DMS53 (cell line): ENCODE data around the gene ZPR1.
"Not testable (repeated sequence)": the region's sequence is repeated elsewhere in the genome, so short reads cannot be mapped to it uniquely, and the experiment has no call there.

Experiments
- DNase-seq: peaks from one replicate; lab custom pipeline; 2025; lab: John Stamatoyannopoulos, UW

ZPR1 gene

DNA sequence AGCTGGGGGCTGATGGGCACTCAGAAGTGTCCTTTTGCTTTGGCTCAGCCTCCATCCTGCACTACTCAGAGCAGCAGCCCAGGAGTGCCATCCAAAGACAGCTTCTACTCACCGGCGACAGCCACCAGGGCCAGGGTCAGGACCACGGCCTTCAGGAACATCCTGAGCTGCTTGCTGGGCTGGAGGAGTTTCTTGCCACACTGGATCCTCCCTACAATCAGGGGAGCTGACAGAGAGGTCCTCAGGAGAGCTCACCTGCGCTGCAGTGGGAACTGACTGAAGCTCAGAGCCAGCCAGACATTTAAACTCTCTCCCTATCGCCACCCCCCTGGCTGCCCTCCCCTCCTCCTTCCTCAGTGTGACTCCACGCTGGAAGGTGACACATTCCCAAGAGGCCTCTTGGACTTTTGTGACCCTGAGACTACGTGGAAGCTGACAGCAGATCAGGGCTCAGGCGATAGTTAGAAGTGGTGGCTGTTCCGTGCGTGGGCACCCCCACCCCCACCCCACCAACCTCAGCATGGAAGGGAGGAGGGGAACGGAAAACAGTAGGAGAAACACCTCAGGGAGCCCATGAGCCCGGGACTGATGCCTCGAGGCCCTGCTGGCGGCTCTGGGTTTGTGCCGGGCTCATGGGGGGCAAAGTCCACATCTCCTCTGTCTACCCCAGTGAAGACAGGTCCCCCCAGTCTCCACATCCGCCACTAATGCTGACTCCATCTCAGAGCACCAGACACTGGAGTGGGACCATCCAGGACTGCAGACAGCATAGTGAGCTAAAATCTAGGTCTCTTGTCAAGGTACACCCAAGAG, 35.4 kb upstream of the ZPR1 start, which contains the start of gene APOA4:
TSS of gene APOA4 (minus strand) at position 274 of the 813 bp plus-strand sequence. CDS start at position 161, 113 bp downstream.
- no peak for DNase-seq

DNA sequence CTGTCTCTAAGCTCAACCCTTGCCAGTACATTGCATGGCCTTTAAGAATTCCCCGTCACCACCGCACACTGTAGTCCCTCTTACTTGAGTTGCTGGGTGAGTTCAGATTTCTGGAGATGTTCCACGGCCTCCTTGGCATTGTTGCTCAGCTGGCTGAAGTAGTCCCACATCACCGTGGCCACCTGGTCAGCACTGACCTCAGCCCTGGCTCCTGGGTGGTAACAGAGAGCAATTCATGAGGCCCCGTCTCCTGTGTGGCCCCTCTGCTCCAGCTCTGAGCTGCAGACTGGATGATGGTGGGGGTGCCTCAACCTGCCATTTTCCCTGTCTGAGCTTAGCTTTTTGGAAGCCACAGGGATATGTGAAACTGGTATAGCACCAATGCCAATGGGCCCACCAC, 34.8 kb upstream of the ZPR1 start:
- DNase-seq, result no peak

DNA sequence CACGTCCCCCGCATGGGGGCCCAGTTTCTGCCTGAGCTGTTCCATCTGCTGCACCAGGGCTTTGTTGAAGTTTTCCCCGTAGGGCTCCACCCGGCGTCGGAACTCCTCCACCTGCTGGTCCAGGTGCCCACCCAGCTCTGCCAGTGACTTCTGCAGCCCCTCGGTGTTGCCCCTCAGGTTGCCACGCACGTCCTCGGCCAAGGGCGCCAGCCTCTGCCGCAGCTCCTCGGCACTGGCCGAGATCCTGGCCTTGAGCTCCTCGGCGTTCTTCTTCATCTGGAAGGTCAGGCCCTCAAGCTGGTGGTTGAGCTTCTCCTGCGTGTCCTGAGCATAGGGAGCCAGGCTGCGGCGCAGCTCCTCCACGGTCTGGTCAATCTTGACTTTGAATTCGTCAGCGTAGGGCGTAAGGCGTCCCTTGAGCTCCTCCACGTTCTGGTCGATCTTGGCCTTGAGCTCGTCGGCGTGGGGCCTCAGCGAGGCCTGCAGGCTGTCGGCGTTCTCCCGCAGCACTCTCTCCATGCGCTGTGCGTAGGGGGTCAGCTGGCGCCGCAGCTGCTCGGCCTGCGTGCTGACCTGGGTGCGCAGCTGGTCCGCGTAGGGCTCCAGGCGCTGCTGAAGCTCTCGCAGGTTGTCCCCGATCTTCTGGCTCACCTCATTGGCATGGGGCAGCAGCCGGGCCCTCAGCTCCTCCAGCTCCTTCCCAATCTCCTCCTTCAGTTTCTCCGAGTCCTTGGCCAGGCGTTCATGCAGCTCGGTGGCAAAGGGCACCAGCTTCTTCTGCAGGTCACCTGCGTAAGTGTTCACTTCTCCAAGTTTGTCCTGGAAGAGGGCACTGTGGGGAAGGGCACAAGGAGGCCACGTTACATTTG, 33.5 kb upstream of the ZPR1 start:
- no peak for DNase-seq

DNA sequence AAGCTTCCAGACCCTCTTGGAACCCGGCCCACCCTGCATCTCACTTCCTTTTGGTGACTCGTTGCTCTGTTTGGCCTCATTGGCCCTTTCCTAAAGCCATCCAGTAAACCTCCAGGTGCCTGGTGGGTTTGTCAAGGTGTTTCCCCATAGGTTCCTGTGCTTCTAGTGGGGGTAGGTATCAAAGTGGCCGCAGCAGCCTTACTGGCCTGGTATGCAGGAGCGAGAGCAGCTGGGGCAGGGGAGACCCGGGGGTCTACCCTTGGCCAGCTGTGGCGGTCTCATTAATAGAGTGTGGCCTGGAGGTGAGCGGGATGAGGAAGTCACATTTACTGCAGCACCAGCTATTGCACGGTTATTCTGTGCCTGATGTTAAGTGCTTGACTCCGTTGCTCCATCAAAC, 31.2 kb upstream of the ZPR1 start:
- no peak for DNase-seq

DNA sequence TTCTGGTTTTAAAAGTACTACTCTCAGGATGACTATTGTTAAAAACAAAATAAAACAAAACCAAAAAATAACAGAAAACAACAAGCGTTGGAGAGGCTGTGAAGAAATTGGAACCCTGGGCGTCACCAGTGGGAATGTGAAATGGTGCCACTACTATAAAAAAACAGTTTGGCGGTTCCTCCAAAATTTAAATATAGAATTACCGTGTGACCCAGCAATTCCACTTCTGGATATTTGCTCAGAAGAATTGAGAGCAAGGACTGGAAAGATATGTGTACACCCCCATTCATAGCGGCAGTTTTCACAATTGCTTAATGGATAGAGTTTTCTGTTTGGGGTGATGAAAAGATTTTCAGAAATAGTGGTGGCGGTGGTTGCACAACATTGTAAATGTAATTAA, 26.7 kb upstream of the ZPR1 start:
- DNase-seq, result no peak

DNA sequence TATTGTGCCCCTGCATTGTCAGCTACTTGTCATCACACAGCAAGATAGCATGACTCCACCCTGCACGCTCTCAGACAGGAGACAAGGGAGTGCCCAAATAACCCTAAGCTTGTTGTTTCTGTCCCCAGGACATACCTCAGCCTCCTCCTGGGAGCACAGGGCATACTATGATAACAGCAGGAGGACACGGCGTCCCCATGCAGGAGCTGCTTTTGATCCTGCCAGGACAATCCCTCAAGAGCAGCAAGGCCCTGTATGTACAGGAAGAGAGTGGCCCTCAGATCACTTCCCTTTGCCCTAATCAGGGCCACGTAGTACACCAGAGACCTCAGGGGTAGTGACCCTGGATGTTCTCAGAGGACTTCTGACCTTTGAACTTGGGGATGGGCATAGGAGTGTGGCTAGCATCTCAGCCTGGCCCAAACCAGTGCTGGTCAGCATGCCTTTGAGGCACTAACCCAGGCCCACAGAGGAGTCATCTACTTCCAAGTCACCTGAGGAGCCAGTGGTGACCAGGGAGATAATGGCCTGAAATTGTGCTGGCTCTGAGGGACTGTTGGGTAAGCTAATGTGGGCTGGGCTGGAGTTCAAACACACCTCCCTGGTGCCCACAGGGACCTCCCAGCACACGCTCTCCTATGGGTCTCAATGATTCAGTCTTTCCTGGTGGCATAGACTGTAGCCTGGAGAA, 26.1 kb upstream of the ZPR1 start:
- DNase-seq, result no peak

DNA sequence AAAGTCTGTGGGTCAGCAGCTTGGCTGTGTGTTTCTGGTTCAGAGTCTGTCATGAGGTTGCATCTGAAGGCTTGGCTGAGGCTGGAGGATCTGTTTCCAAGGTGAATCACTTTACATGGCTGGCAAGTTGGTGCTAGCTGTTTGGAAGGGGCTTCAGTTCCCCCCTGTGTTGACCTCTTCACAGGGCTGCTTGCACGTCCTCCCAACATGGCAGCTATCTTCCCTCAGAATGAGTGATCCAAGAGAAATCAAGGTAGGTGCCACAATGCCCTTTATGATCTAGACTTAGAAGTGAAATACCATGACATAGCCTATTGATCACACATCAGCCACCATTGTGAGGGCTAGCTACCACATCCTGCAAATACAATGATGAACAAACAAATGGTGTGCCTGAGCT, 25.3 kb upstream of the ZPR1 start:
- no peak for DNase-seq

DNA sequence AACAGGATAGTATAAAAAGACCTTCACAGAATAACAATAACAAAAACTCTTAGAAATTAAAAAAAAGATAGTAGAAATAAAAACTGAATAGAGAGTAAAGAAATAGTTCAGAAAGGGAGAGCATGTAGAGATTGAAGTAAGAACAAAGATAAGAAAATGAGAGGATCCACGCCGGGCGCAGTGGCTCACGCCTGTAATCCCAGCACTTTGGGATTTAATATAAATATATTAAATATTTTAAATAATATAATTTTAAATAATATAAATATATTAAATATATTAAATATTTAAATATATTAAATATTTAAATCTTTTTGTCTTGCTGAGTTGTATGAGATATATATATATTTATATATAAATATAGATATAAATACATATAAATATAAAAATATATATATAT, 24.3 kb upstream of the ZPR1 start:
- no peak for DNase-seq

DNA sequence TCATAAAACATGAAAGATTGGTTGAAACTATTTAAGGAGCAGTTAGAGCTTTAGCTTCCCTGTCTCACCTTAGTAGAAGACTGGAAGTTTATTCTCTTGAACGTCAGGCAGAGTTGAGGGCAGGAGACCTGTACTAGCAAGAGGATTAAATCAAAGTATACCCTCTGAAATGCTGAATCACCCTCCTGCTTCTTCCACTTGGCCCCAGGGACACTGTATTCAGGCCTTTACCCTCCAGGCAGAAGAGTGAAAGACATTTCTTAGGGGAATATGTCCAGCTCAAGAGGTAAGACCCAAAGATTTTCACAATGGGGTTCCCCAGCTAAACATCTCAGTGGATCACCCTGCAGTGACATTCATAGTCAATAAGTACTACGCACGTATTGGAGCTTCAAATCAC, 23.4 kb upstream of the ZPR1 start:
- DNase-seq, result no peak

DNA sequence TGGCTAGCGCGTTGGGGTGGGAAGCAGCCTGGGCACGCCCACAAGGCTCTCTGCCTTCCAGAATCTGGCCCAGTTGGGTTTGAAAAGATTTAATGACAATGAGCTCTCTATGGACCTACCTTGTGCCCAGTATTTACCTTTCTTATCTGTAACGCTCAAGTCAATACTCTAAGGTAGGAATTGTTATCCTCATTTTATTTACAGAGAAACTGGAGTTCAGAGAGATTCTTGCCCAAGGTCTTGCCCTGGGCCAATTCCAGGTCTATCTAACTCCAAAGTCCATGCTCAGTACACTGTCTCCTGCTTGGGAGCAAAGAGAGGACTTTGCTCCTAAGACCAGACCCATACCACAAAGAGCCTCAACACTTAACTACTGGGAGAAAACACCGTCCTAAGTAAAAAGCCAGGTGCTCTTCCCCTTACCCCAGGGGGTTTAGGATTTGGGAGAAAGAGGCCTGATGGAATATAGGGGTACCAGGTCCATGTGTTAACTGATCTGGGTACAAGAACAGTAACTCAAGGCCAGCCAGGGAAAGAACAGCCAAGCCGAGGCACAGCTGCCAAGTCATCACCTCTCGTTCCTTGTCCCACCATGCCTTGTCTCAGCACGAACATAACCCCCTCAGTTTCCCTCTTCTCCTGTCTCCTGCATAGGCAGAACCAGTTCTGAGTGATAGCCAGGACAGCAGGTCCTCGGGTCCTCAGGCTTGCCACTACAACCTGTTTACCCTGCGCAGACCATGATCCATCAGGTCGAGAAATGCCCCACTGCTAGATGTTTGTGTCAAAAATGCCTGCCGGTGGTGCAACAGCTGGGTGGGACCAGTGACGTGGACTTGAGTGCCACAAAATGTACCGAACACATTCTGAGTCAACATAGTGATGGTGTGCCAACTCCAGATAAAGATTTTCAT, 20.7 kb upstream of the ZPR1 start:
- no peak for DNase-seq

DNA sequence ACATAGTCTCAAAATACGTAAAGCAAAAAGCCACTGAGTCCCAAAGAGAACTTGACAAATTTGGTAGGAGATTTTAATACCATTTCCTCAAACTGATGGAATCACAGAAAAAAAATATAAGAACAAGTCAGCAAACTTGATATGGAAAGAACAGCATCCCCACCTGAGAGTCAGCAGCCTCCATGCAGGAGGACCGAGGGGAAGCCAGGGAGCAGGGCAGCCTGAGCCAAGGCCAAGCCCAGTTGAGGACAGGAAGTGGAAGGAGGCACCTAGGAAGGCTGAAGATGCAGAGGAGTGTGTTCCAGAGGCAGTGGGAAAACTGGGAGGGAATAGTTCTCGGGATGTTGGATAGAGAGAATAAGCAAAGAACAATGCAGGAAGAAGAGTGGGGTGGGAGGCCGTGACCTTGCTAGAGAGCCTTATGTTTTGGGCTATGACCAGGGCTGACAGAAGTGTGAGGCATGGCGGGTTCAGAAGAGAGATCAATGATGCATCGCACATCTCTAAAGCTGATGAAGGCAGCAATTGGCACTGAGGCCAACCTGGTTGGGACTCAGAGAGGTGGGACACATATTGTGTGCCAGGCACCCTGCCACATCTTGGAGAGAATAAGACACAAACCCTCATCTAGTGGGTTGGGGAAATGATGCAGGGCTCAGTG, 19.9 kb upstream of the ZPR1 start:
- DNase-seq, result no peak

DNA sequence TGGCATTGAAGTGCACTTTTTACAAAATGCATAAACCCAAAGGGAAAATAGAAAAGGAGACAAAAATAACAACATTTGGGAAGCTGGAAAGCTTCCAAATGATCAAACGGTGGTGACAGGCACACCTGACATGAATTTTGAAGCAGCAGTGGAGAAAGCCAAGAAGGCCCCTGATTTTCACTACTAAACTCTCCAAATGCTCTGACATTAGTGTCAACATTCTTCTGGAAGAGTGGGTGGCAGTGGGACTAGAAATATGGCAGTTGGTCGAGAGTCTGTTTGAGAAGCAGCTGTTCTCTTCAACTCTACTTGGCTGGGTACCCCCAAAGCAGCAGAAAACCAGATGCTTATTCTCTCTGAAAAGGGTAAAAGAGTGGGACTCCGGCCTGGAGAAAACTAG, 16.2 kb upstream of the ZPR1 start:
- no peak for DNase-seq

DNA sequence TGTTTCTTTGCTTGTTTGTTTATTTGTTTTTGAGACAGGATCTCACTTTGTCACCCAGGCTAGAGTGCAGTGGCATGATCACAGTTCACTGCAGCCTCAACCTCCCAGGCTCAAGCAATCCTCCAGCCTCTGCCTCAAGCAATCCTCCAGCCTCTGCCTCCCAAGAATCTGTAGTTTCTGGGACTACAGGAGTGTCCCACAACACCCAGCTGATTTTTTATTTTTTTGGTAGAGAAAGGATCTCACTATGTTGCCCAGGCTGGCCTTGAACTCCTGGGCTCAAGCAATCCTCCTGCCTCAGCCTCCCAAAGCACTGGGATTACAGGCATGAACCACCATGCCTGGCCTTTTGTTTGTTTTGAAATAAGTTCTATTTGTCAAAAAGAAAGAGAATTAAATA, 13.8 kb upstream of the ZPR1 start:
- not testable (repeated sequence) for DNase-seq

DNA sequence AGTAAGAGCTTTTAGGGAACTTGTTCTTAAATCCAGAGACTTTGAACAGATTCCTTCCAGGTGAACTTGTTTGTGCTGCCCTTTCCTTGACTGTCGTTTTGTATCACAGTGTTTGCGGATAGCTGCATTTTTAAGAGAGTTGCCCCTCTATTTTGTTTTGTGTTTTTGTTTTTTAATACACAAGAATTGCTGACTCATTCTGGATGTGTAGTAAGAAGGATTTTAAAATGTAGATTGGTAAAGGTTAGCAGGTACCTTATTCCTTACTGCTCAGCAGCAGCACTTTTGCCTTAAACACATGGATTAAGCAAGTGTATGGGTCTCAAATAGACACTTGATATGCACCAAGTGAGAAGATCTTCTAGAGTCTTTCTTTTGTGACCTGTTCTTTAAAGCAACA, 12.8 kb upstream of the ZPR1 start:
- DNase-seq, result no peak

DNA sequence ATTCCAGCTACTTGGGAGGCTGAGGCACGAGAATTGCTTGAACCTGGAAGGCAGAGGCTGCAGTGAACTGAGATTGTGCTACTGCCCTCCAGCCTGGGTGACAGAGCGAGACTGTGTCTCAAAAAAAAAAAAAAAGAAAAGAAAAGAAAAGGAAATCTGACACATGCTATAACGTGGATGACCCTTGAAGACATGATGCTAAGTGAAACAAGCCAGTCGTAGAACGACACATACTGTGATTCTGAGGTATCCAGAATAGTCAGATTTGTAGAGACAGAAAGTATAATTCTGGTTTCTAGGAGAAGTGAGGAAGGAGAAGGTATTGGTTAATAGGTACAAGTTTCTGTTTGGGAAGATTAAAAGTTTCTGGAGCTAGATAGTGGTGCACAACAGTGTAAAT, 10.5 kb upstream of the ZPR1 start:
- no peak for DNase-seq

DNA sequence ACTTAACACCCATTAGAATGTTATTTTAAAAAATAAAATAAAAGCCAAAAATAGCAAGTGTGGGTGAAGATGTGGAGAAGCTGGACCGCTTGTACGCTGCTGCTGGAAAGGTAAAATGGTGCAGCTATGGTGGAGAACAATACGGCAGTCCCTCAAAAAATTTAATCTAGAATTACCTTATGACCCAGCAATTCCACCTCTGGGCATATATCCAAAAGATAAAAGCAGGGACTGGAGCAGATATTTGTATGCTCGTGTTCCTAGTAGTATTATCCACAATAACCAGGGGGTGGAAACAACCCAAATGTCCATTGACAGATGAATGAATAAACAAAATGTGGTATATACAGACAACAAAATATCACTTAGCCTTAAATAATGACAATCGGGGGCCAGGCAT, 10.0 kb upstream of the ZPR1 start:
- no peak for DNase-seq

DNA sequence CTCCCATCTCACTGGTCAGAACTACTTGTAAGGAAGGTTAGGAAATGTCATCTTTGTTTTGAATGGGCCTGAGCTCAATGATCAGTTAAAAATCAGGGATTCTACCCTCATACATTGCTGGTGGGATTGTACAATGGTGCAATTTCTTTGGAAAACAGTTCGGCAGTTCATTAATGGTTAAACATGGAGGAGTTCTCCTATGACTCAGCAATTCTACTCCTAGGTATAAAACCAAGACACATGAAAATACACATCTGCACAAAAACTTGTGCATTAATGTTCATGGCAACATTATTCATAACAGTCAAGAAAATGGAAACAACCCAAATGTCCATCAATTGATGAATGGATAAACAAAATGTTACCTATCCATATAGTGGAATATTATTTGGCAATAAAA, 8.7 kb upstream of the ZPR1 start:
- no peak for DNase-seq

DNA sequence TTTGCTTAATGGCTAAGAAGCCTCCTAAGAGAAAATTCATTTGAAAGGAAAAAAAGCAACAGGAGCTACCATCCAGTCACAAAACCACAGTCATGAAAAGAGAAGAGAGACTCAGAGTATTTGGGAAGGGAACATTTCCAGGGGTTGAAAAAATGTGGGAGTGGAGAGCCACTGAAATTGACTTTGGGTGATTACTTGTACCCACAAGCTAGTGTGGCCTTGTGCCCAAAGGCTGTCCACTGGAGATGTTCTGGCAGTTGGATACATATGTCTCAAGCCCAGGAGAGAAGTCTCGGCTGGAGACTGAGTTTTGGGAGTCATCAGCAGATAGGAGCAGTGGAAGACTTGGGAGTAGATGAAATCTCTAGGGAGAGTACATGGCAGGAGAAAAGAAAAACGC, 7.0 kb upstream of the ZPR1 start:
- no peak for DNase-seq

DNA sequence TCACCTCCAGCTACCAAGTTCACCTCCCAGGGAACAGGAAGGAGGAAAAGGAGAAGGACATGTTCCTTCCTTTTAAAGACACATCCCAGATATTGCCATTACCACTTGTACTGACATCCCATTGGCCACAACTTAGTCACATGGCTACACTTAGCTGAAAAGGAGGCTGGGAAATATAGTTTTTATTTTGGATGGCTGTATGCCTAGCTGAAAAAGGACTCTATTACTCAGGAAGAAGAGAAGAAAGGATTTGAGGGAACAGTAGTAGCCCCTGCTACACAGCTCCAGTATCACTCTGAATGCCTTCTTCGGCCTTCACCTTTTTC, 5.9 kb upstream of the ZPR1 start:
- DNase-seq, result peak; percentile 25

DNA sequence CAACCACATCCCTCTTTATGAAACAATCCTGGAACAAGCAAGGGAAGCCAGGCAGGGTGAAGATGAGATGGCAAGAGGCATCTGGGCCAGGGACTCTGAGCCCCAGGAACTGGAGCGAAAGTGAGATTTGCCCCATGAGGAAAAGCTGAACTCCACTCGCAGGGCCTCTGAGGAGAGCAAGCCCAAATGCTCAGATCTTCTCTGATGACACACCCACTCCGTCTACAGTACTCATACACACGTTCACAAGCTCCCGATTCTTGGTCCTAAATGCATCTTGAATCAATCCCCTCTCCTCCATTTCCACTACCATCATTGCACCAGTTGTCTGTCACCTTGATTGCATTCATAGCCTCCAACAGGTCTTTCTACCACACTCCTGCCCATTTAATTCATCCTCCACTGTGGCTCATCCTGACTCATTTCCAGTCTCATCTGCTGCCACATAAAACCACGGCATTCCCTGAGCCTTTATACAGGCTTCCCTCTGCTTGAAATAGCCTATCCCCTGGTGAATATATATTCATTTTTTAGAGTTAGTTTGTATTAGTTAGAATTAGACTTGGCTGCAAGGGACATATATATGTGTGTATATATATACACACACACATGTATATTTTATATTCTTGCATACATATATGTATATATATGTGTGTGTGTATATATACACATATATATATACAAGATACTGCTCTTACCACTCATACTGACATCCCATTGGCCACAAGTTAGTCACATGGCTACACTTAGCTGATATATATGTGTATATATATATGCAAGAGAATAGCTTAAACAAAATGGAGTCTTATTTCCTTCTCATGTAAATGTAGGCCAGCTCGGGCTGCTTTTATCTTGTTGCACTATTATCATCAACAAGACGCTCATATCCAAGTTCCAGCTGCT, 5.3 kb upstream of the ZPR1 start:
- DNase-seq, result no peak
